ENCODE results near the gene TOB1. TPM values are rescaled to one million over a fixed set of nuclear protein-coding genes. Genes with fewer than 3 reads are reported as not detected.

Gene TOB1
- total RNA-seq, 4 donors from 2014 or later = 48.6 to 142 (median 81.3) TPM

DNA sequence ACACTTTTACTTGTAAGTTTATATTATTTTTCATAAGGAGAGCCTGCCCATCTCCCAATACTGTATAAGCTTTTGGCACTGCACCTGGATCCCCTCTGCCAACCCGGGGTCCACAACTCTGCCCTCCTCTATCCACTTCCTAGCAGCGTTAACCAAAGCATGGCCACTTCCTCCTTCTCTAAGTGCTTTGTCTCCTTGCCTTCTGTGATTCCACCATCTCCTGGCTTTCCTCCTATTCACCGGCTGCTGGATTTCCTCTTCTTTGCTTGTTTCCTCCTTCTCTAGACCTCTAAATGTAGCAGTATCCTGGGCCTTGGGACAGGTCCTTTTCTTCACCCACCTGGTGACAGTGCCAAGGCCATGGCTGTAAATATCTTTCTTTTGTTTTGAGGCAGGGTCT lies 50.8 kb downstream of the TOB1 start:
- peaks cover 0 to 10% (median 0%) of the 10 kb centered on the region in 4 donors for H3K4me1 ChIP-seq
- no peak for DNase-seq (ENCODE audit: low spot score in 2 of 2)
- no peaks in the 10 kb centered on the region for H3K36me3 ChIP-seq
- H3K27ac ChIP-seq = no peak overlapping the region
- H3K9me3 ChIP-seq = no peaks in the 10 kb centered on the region
- H3K27me3 ChIP-seq = no peaks in the 10 kb centered on the region
- TF ChIP-seq EP300 (IDR thresholded peaks at IDR 0.05) = no peak
- TF ChIP-seq POLR2A (IDR thresholded peaks at IDR 0.05) = no peak
- TF ChIP-seq, protein P1, sequence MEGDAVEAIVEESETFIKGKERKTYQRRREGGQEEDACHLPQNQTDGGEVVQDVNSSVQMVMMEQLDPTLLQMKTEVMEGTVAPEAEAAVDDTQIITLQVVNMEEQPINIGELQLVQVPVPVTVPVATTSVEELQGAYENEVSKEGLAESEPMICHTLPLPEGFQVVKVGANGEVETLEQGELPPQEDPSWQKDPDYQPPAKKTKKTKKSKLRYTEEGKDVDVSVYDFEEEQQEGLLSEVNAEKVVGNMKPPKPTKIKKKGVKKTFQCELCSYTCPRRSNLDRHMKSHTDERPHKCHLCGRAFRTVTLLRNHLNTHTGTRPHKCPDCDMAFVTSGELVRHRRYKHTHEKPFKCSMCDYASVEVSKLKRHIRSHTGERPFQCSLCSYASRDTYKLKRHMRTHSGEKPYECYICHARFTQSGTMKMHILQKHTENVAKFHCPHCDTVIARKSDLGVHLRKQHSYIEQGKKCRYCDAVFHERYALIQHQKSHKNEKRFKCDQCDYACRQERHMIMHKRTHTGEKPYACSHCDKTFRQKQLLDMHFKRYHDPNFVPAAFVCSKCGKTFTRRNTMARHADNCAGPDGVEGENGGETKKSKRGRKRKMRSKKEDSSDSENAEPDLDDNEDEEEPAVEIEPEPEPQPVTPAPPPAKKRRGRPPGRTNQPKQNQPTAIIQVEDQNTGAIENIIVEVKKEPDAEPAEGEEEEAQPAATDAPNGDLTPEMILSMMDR (IDR thresholded peaks at IDR 0.05) = no peak
- WGBS, 2 donors = 62 to 66% methylated on average over 3 of the region's 3 CpGs
- H3K4me3 ChIP-seq = no peak overlapping the region

- Histone ChIP-seq H3K27me3 (no peaks in the 10 kb centered on the region), H3K4me1 (peaks cover 0 to 10% (median 0%) of the 10 kb centered on the region in 4 donors), H3K36me3 (no peaks in the 10 kb centered on the region), H3K9me3 (no peaks in the 10 kb centered on the region), H3K27ac (no peak overlapping the region), H3K4me3 (no peak overlapping the region)
- TF ChIP-seq POLR2A (IDR thresholded peaks at IDR 0.05) (no peak), EP300 (IDR thresholded peaks at IDR 0.05) (no peak)
- TF ChIP-seq, protein P1 (IDR thresholded peaks at IDR 0.05) = no peak
- DNase-seq (ENCODE audit: low spot score in 2 of 2) = no peak
These were observed 52.6 kb downstream of the TOB1 start for GRCh38 chr17:50813583-50813982.

Other genes starting within 250 kb of the TOB1 start
- gene ABCC3, start 231.5 kb downstream of the TOB1 start, total RNA-seq = 10 to 100 TPM in 1 of 4 donors, 1 to 10 TPM in 3; 1.5 to 19.2 (median 7.3) TPM
- gene ANKRD40, start 158.4 kb downstream of the TOB1 start, total RNA-seq = 10 to 100 TPM; 48.0 to 80.6 (median 55.0) TPM
- 100 to 1,000 TPM in 3 of 4 donors, 10 to 100 TPM in 1; 80.8 to 114 (median 105) TPM for gene LUC7L3, start 146.8 kb downstream of the TOB1 start, total RNA-seq
- gene ANKRD40CL, start 98.8 kb downstream of the TOB1 start, total RNA-seq = not detected
- gene WFIKKN2, start 30.8 kb downstream of the TOB1 start, total RNA-seq = 1 to 10 TPM in 3 of 4 donors, not detected in 1; 1.0 to 2.2 (median 1.2) TPM